ENCODE measurements around the gene AHR.

DNA sequence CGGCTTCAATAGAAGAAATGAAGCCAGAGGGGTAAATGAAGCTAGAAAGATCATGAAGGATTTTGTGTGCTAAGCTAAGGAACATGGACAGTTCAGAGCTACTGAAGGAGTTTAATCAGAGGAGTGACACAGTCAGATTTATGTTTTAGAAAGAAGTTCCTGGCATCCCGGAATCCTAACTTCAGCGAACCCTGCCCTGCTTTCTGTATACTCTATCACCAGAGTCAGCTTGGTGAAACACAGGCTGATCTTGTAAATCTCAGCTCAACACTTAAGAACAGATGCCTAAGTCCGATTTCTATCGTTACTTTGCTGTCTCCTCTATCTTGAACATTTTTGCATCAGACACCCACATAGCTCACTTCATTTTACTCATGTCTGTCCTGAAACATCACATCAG, 9.1 kb downstream of the AHR start:
- TF ChIP-seq, protein P1, sequence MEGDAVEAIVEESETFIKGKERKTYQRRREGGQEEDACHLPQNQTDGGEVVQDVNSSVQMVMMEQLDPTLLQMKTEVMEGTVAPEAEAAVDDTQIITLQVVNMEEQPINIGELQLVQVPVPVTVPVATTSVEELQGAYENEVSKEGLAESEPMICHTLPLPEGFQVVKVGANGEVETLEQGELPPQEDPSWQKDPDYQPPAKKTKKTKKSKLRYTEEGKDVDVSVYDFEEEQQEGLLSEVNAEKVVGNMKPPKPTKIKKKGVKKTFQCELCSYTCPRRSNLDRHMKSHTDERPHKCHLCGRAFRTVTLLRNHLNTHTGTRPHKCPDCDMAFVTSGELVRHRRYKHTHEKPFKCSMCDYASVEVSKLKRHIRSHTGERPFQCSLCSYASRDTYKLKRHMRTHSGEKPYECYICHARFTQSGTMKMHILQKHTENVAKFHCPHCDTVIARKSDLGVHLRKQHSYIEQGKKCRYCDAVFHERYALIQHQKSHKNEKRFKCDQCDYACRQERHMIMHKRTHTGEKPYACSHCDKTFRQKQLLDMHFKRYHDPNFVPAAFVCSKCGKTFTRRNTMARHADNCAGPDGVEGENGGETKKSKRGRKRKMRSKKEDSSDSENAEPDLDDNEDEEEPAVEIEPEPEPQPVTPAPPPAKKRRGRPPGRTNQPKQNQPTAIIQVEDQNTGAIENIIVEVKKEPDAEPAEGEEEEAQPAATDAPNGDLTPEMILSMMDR (IDR thresholded peaks at IDR 0.05): no peak
- TF ChIP-seq EZH2 (IDR thresholded peaks at IDR 0.05; ENCODE audit: borderline replicate concordance, insufficient read depth, low read depth, low read length, poor library complexity, severe bottlenecking): no peak
